Peyer's patch (tissue), 4 donors: Measurements from ENCODE around the gene RNGTT. TPM values are rescaled to one million over a fixed set of nuclear protein-coding genes. Genes with fewer than 3 reads are reported as not detected.

Experiments
- DNase-seq, 3 donors: peaks; one replicate each; pipeline ENCODE4 v3.0.0-alpha.2; 2017 to 2019
- H3K27ac ChIP-seq, 4 donors: fragments of 200-600 bp; sonication (generic); one replicate each; pipeline ENCODE4 v1.5.1; 2016 to 2019
- H3K27me3 ChIP-seq, 2 donors: fragments of 200-600 bp; sonication (generic); one replicate each; pipeline ENCODE4 v1.5.1; 2019
- H3K36me3 ChIP-seq, 3 donors: fragments of 200-600 bp; sonication (generic); one replicate each; pipeline ENCODE4 v1.5.1; 2016 to 2019
- H3K4me1 ChIP-seq, 4 donors: fragments of 200-600 bp; sonication (generic); one replicate each; pipeline ENCODE4 v1.5.1; 2016 to 2019
- H3K4me3 ChIP-seq, 4 donors: fragments of 200-600 bp; sonication (generic); 1 replicate in 3 of 4; 2 replicates in 1 of 4; pipeline ENCODE4 v1.5.1; 2016 to 2019; ENCODE audit warnings: mild to moderate bottlenecking in 1 of 4
- H3K9me3 ChIP-seq, 4 donors: fragments of 200-600 bp; sonication (generic); one replicate each; pipeline ENCODE4 v1.5.1; 2016 to 2019; ENCODE audit warnings: mild to moderate bottlenecking in 1 of 4
- CTCF ChIP-seq, 6 experiments: fragments of 450-650 bp in 4 of 6; fragments of 200-600 bp in 2 of 6; sonication (generic) in 1 of 6; IDR thresholded peaks; one replicate each; pipeline ENCODE4 v1.5.1; 2017 to 2019; ENCODE audit warnings: antibody characterized with exemption in 6 of 6, mild to moderate bottlenecking in 3 of 6, moderate library complexity in 1 of 6
- POLR2A ChIP-seq, 2 donors: fragments of 450-650 bp; IDR thresholded peaks; one replicate each; pipeline ENCODE4 v1.5.1; 2017; ENCODE audit warnings: antibody characterized with exemption in 2 of 2, mild to moderate bottlenecking in 2 of 2, moderate library complexity in 2 of 2
- small RNA-seq, 2 donors: library from RNA; depleted of rRNA; stranded (forward); fragments of <200 nt; gene quantifications; one replicate each; pipeline ENCODE3, GENCODE V24; 2016
- total RNA-seq, 4 donors: library from RNA; depleted of rRNA; stranded (reverse); fragments of >200 nt; gene quantifications; one replicate each; pipeline ENCODE4 v1.1.0, GENCODE V29; 2016

Gene RNGTT
- total RNA-seq, 4 donors from 2014 or later: 12.7 to 44.6 (median 18.5) TPM

- H3K9me3 ChIP-seq: no peaks in the 10 kb centered on the region
- no peaks in the 10 kb centered on the region for H3K4me1 ChIP-seq
- H3K27ac ChIP-seq: no peak overlapping the region
- DNase-seq: no peak
- TF ChIP-seq CTCF (IDR thresholded peaks at IDR 0.05): no peak
- TF ChIP-seq POLR2A (IDR thresholded peaks at IDR 0.05): no peak
- H3K27me3 ChIP-seq: no peaks in the 10 kb centered on the region
- H3K36me3 ChIP-seq: no peaks in the 10 kb centered on the region
- H3K4me3 ChIP-seq: no peak overlapping the region
Observed at GRCh38 chr6:88562353-88563276, 400.8 kb downstream of the RNGTT start.

GRCh38 chr6:88561954-88562315 lies 401.5 kb downstream of the RNGTT start:
- no peak overlapping the region for H3K4me3 ChIP-seq
- no peak overlapping the region for H3K27ac ChIP-seq
- TF ChIP-seq CTCF (IDR thresholded peaks at IDR 0.05): no peak
- TF ChIP-seq POLR2A (IDR thresholded peaks at IDR 0.05): no peak
- no peak for DNase-seq
- H3K36me3 ChIP-seq: no peaks in the 10 kb centered on the region
- no peaks in the 10 kb centered on the region for H3K4me1 ChIP-seq
- H3K27me3 ChIP-seq: no peaks in the 10 kb centered on the region
- no peaks in the 10 kb centered on the region for H3K9me3 ChIP-seq

- TF ChIP-seq POLR2A (IDR thresholded peaks at IDR 0.05): no peak
- no peak for TF ChIP-seq CTCF (IDR thresholded peaks at IDR 0.05)
Observed at GRCh38 chr6:88561034-88561953, 402.1 kb downstream of the RNGTT start.

More at GRCh38 chr6:88561034-88561953, 402.1 kb downstream of the RNGTT start:
- Histone ChIP-seq H3K36me3 (no peaks in the 10 kb centered on the region), H3K4me1 (no peaks in the 10 kb centered on the region), H3K27me3 (no peaks in the 10 kb centered on the region), H3K27ac (no peak overlapping the region), H3K4me3 (no peak overlapping the region), H3K9me3 (no peaks in the 10 kb centered on the region)
- DNase-seq: no peak

Small RNA genes within 50 kb of the gene (small RNA-seq; reads per million reads assigned to genes)
- gene AL079342.1 (0 reads per million in 2 donors), gene RF00045 (0 reads per million in 2 donors)

Other genes starting within 250 kb of the RNGTT start
- 100 to 1,000 TPM in 3 of 4 donors, 10 to 100 TPM in 1; 97.3 to 176 (median 102) TPM for gene PNRC1, start 117.1 kb upstream of the RNGTT start, total RNA-seq
- gene SRSF12, start 154.5 kb upstream of the RNGTT start, total RNA-seq: not detected
- gene PM20D2, start 182.4 kb upstream of the RNGTT start, total RNA-seq: 10 to 100 TPM in 2 of 4 donors, 1 to 10 TPM in 2; 6.1 to 17.3 (median 9.3) TPM